OCI-LY7 (cell line): ENCODE results near the gene SLC30A9. TPM values are rescaled to one million over a fixed set of nuclear protein-coding genes. Genes with fewer than 3 reads are reported as not detected.

ENCODE experiments used
- BruUV-seq: library from RNA; stranded (reverse); fragments of 400-500 nt; replicated peaks from 2 replicates; lab custom pipeline; 2021; lab: Mats Ljungman, UMichigan
- CTCF ChIA-PET: fragments of 300-600 bp; sonication (Branson Sonifier 250); formaldehyde crosslinking; loops from one replicate; lab custom pipeline; 2022; ENCODE audit warnings: antibody characterized with exemption; ENCODE audit not compliant: unreplicated experiment; lab: Charles Lee
- POLR2A ChIA-PET: fragments of 300-600 bp; sonication (Branson Sonifier 250); formaldehyde crosslinking; loops from one replicate; lab custom pipeline; 2022; ENCODE audit warnings: antibody characterized with exemption; lab: Charles Lee
- DNase-seq: peaks from one replicate; pipeline ENCODE4 v3.0.0-alpha.2; 2015; ENCODE audit warnings: low spot score
- H2AFZ ChIP-seq: fragments of 200-600 bp; sonication (generic), shearing (Covaris generic); 2 replicates; pipeline ENCODE4 v1.6.1; 2014; ENCODE audit warnings: mild to moderate bottlenecking, antibody characterized with exemption, low read length, moderate library complexity
- H3K27ac ChIP-seq: fragments of 200-600 bp; sonication (generic); 2 replicates; pipeline ENCODE4 v1.5.1; 2014; ENCODE audit warnings: mixed run types, low read depth, mild to moderate bottlenecking, moderate library complexity, low read length, inconsistent platforms; ENCODE audit not compliant: poor library complexity, severe bottlenecking
- H3K36me3 ChIP-seq: fragments of 200-600 bp; sonication (generic); 2 replicates; pipeline ENCODE4 v1.6.1; 2014; ENCODE audit warnings: mild to moderate bottlenecking, antibody characterized with exemption, low read length, moderate library complexity, mixed read lengths; ENCODE audit not compliant: insufficient read depth
- H3K4me1 ChIP-seq: fragments of 200-600 bp; sonication (generic); 2 replicates; pipeline ENCODE4 v1.5.1; 2014; ENCODE audit warnings: mild to moderate bottlenecking, low read length; ENCODE audit not compliant: insufficient read depth, poor library complexity, severe bottlenecking
- H3K4me2 ChIP-seq: fragments of 200-600 bp; sonication (generic); 2 replicates; pipeline ENCODE4 v1.6.1; 2014; ENCODE audit warnings: mild to moderate bottlenecking, low read length
- H3K4me3 ChIP-seq: fragments of 200-600 bp; sonication (generic); 2 replicates; pipeline ENCODE4 v1.5.1; 2014; ENCODE audit warnings: mild to moderate bottlenecking, low read depth, low read length; ENCODE audit not compliant: poor library complexity, severe bottlenecking
- H3K79me2 ChIP-seq: fragments of 200-600 bp; sonication (generic); 2 replicates; pipeline ENCODE4 v1.6.1; 2016; ENCODE audit warnings: low read depth, mild to moderate bottlenecking, low read length, moderate library complexity, mixed read lengths; ENCODE audit not compliant: insufficient read depth
- H3K9me2 ChIP-seq: fragments of 200-600 bp; sonication (generic); 2 replicates; pipeline ENCODE4 v1.6.1; 2016; ENCODE audit warnings: mild to moderate bottlenecking, low read length, mixed read lengths; ENCODE audit not compliant: insufficient read depth
- H3K9me3 ChIP-seq: fragments of 200-600 bp; sonication (generic); 2 replicates; pipeline ENCODE4 v1.6.1; 2014; ENCODE audit warnings: mild to moderate bottlenecking, mixed run types, low read length, mixed read lengths
- H4K20me1 ChIP-seq: fragments of 200-600 bp; sonication (generic); 2 replicates; pipeline ENCODE4 v1.6.1; 2014; ENCODE audit warnings: mild to moderate bottlenecking, antibody characterized with exemption, low read length, moderate library complexity, mixed read lengths; ENCODE audit not compliant: insufficient read depth
- EZH2phosphoT487 ChIP-seq: fragments of 200-600 bp; sonication (generic); IDR thresholded peaks from 2 replicates; pipeline ENCODE4 v1.6.1; 2018; ENCODE audit warnings: low read depth, borderline replicate concordance, mild to moderate bottlenecking, mixed run types, antibody characterized with exemption, low read length, moderate library complexity, mixed read lengths
- intact Hi-C: fragments of 100-400 bp; cut with micrococcal nuclease; formaldehyde crosslinking; loops from one replicate; pipeline ENCODE4 v1.10.0; 2022; ENCODE audit not compliant: unreplicated experiment
- total RNA-seq, 2 experiments: library from RNA; depleted of rRNA in 1 of 2; stranded (reverse); fragments of >200 nt in 1 of 2; shearing (Covaris generic) in 1 of 2; gene quantifications; 2 replicates each; pipeline ENCODE4 v1.2.3, GENCODE V29; 2014 to 2022
- TF ChIP-seq, protein P1 (sequence below): fragments of 200-600 bp; sonication (generic); conservative IDR thresholded peaks from 2 replicates; pipeline ENCODE4 v1.5.1; 2014; ENCODE audit warnings: mild to moderate bottlenecking, antibody characterized with exemption, low read length, moderate library complexity, mixed read lengths

Gene SLC30A9
- total RNA-seq, 2 experiments from 2014 or later, result 33.8 to 40.8 TPM

DNA sequence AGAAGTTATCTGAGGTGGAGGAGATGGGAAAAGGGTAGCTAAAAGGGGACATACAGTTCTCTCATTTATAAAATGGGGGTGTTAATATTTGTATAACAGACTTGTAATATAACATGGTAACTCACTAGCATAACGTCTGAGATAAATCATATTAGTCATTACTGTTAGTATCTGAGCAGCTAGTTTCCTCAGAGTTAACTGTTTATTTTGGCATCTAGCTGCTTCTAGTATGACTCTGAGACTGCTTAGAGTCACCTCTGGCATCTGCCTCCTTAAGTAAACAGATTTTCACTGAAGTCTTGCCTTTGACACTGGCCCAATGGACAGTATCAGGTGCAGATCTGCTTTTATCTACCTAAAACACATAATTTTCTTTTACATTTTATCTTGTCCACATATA, 58.1 kb downstream of the SLC30A9 start:
- ChIA-PET CTCF (no interaction called here), POLR2A (interaction anchor here (0.6 to 1.4 kb wide), 5 partner anchors 24 to 124 kb away, joined by 3 to 4 read pairs (median 3); no protein-coding TSS in a partner anchor)
- Histone ChIP-seq H3K36me3 (peaks cover 3% of the 10 kb centered on the region), H3K79me2 (no peaks in the 10 kb centered on the region), H3K4me1 (no peaks in the 10 kb centered on the region), H3K27ac (no peak overlapping the region), H3K4me2 (no peak overlapping the region), H2AFZ (no peak overlapping the region), H3K4me3 (no peak overlapping the region), H3K9me3 (no peaks in the 10 kb centered on the region), H4K20me1 (no peaks in the 10 kb centered on the region), H3K9me2 (no peaks in the 10 kb centered on the region)
- DNase-seq, result no peak
- intact Hi-C loops, result no loop called here
- no peak for TF ChIP-seq EZH2phosphoT487
- TF ChIP-seq, protein P1, sequence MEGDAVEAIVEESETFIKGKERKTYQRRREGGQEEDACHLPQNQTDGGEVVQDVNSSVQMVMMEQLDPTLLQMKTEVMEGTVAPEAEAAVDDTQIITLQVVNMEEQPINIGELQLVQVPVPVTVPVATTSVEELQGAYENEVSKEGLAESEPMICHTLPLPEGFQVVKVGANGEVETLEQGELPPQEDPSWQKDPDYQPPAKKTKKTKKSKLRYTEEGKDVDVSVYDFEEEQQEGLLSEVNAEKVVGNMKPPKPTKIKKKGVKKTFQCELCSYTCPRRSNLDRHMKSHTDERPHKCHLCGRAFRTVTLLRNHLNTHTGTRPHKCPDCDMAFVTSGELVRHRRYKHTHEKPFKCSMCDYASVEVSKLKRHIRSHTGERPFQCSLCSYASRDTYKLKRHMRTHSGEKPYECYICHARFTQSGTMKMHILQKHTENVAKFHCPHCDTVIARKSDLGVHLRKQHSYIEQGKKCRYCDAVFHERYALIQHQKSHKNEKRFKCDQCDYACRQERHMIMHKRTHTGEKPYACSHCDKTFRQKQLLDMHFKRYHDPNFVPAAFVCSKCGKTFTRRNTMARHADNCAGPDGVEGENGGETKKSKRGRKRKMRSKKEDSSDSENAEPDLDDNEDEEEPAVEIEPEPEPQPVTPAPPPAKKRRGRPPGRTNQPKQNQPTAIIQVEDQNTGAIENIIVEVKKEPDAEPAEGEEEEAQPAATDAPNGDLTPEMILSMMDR, result no peak
- no TSS peak for BruUV-seq

DNA sequence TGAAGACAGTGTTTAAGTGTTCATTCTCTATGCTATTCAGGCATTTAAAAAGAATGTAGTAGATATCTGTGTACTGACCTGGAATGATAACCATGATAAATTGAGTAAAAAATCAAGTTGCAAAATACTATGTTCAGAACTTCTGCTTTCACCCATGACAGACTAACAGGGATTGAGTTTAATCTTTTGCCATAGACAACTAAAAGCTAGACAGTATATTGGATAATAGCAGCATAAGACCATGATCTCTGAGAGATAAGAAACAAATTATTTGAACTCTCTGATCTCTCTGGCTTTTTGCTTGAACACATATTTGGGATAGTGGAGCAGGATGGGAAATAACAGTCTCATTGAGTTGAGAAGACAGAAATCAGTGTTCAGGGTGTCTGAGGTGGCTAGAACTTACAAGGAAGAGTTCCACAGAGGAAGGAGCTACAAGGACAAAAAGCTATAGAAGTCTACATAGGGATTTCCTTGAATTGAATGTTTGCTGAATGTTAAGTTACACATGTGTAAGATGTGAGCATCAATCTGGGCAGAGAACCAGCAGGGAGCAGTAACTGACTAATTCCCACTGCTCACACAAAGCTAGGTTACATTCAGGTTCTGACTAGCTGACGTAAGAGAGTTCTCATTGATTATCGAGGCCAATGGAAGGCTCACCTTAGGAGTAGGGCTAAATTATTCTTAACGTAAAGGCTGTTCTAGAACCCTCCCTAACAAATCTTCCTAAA, 60.4 kb downstream of the SLC30A9 start:
- POLR2A ChIA-PET, result interaction anchor here (0.6 to 1.1 kb wide), 3 partner anchors 14 to 25 kb away, joined by 3 read pairs; no protein-coding TSS in a partner anchor
- no TSS peak for BruUV-seq

More for the DNA sequence above, 60.4 kb downstream of the SLC30A9 start:
- TF ChIP-seq EZH2phosphoT487, result no peak
- TF ChIP-seq, protein P1, result no peak
- Histone ChIP-seq H3K79me2 (no peaks in the 10 kb centered on the region), H3K36me3 (peaks cover 6% of the 10 kb centered on the region), H3K27ac (no peak overlapping the region), H4K20me1 (no peaks in the 10 kb centered on the region), H3K9me3 (no peaks in the 10 kb centered on the region), H2AFZ (no peak overlapping the region), H3K4me2 (no peak overlapping the region), H3K4me1 (no peaks in the 10 kb centered on the region), H3K9me2 (no peaks in the 10 kb centered on the region), H3K4me3 (no peak overlapping the region)
- no peak for DNase-seq
- CTCF ChIA-PET, result no interaction called here
- intact Hi-C loops, result no loop called here
